ENCODE data around the gene PYY.

GRCh38 chr17:43952351-43952723, 1.4 kb downstream of the PYY start:
- TF ChIP-seq CTCF (IDR thresholded peaks at IDR 0.05 in 8 of 11, conservative IDR thresholded peaks at IDR 0.05 in 3 of 11) = no peak
- no peak for TF ChIP-seq POLR2A (IDR thresholded peaks at IDR 0.05)

Data from spleen (tissue), 7 donors.